GM21447 (cell line): ENCODE results near the gene SELENOS.
A peak's percentile ranks its signal among the peaks of the same experiment; 100 is the strongest.

Experiments
- ATAC-seq: cut with Tn5 transposase; IDR thresholded peaks from one replicate; pipeline ENCODE4 v1.9.1; 2021; ENCODE audit not compliant: unreplicated experiment

Gene SELENOS

GRCh38 chr15:101251830-101252820 is 25.2 kb downstream of the SELENOS start, which contains the start of gene CHSY1:
CHSY1 (minus strand) TSS chr15:101252048; CDS start chr15:101251456, 592 bp downstream.
- peak; percentile 59 for ATAC-seq

GRCh38 chr15:101250873-101251829 is 26.1 kb downstream of the SELENOS start:
- peak; percentile 22 for ATAC-seq

GRCh38 chr15:101250341-101250831 is 26.9 kb downstream of the SELENOS start:
- ATAC-seq: no peak

GRCh38 chr15:101248274-101248673 is 29.0 kb downstream of the SELENOS start:
- ATAC-seq: no peak

- ATAC-seq: no peak
Measured at GRCh38 chr15:101246824-101247745, 30.2 kb downstream of the SELENOS start.

- ATAC-seq: no peak
Measured at GRCh38 chr15:101246391-101246790, 30.9 kb downstream of the SELENOS start.

GRCh38 chr15:101244889-101245668 is 32.2 kb downstream of the SELENOS start:
- no peak for ATAC-seq

- ATAC-seq: no peak
Measured at GRCh38 chr15:101244036-101244781, 33.1 kb downstream of the SELENOS start.

GRCh38 chr15:101243420-101243819 is 33.9 kb downstream of the SELENOS start:
- ATAC-seq: no peak

GRCh38 chr15:101242999-101243336 is 34.3 kb downstream of the SELENOS start:
- ATAC-seq: no peak

GRCh38 chr15:101242160-101242998 is 34.9 kb downstream of the SELENOS start:
- peak; percentile 82 for ATAC-seq

- ATAC-seq: no peak
Measured at GRCh38 chr15:101240358-101240757, 36.9 kb downstream of the SELENOS start.

- ATAC-seq: no peak
Measured at GRCh38 chr15:101239724-101240136, 37.6 kb downstream of the SELENOS start.

- ATAC-seq: no peak
Measured at GRCh38 chr15:101237251-101237650, 40.0 kb downstream of the SELENOS start.

- ATAC-seq: no peak
Measured at GRCh38 chr15:101233651-101234280, 43.5 kb downstream of the SELENOS start.

- no peak for ATAC-seq
Measured at GRCh38 chr15:101232677-101233076, 44.6 kb downstream of the SELENOS start.

- ATAC-seq: no peak
Measured at GRCh38 chr15:101228313-101228712, 49.0 kb downstream of the SELENOS start.
